ENCODE data around the gene NMNAT3. TPM values are rescaled to one million over a fixed set of nuclear protein-coding genes. Genes with fewer than 3 reads are reported as not detected.
"Not testable (repeated sequence)": the region's sequence is repeated elsewhere in the genome, so short reads cannot be mapped to it uniquely, and the experiment has no call there.

Gene NMNAT3
- total RNA-seq, 1 donor from 2014 or later: 10.7 TPM

- no peak overlapping the region for H3K27ac ChIP-seq (replicated peaks)
- no peaks in the 10 kb centered on the region for H3K9me3 ChIP-seq (replicated peaks)
- intact Hi-C loops (cut with micrococcal nuclease): no loop called here
- H3K27me3 ChIP-seq (ENCODE audit: low read depth): no peaks in the 10 kb centered on the region
- peaks cover 23% of the 10 kb centered on the region for H3K4me1 ChIP-seq
- H3K36me3 ChIP-seq: no peaks in the 10 kb centered on the region
- no peak for TF ChIP-seq CTCF (IDR thresholded peaks at IDR 0.05; ENCODE audit: borderline replicate concordance)
- H3K4me3 ChIP-seq: no peak overlapping the region
- DNase-seq: no peak
Observed at GRCh38 chr3:139602003-139602402, 75.8 kb downstream of the NMNAT3 start.

GRCh38 chr3:139601191-139601961, 76.4 kb downstream of the NMNAT3 start:
- Histone ChIP-seq H3K4me1 (peaks cover 23% of the 10 kb centered on the region), H3K9me3 (replicated peaks) (no peaks in the 10 kb centered on the region), H3K27me3 (ENCODE audit: low read depth) (no peaks in the 10 kb centered on the region), H3K4me3 (no peak overlapping the region), H3K27ac (replicated peaks) (no peak overlapping the region), H3K36me3 (no peaks in the 10 kb centered on the region)
- no peak for TF ChIP-seq CTCF (IDR thresholded peaks at IDR 0.05; ENCODE audit: borderline replicate concordance)
- intact Hi-C loops (cut with micrococcal nuclease): no loop called here
- no peak for DNase-seq

- no peak for TF ChIP-seq CTCF (IDR thresholded peaks at IDR 0.05; ENCODE audit: borderline replicate concordance)
- no peak for DNase-seq
- Histone ChIP-seq H3K27me3 (ENCODE audit: low read depth) (no peaks in the 10 kb centered on the region), H3K4me3 (no peak overlapping the region), H3K27ac (replicated peaks) (peak overlapping the region; percentile 22), H3K9me3 (replicated peaks) (peaks cover 3% of the 10 kb centered on the region), H3K36me3 (no peaks in the 10 kb centered on the region), H3K4me1 (peaks cover 23% of the 10 kb centered on the region)
- intact Hi-C loops (cut with micrococcal nuclease): no loop called here
Observed at GRCh38 chr3:139597947-139598346, 79.8 kb downstream of the NMNAT3 start.

- H3K4me1 ChIP-seq; H3K36me3 ChIP-seq; H3K27ac ChIP-seq (replicated peaks); H3K4me3 ChIP-seq; DNase-seq; intact Hi-C loops (cut with micrococcal nuclease); H3K9me3 ChIP-seq (replicated peaks); H3K27me3 ChIP-seq (ENCODE audit: low read depth): not testable (repeated sequence)
Observed at GRCh38 chr3:139591186-139591585, 86.6 kb downstream of the NMNAT3 start.

GRCh38 chr3:139588450-139588849, 89.3 kb downstream of the NMNAT3 start:
- H3K9me3 ChIP-seq (replicated peaks): no peaks in the 10 kb centered on the region
- no peaks in the 10 kb centered on the region for H3K27me3 ChIP-seq (ENCODE audit: low read depth)
- TF ChIP-seq CTCF (IDR thresholded peaks at IDR 0.05; ENCODE audit: borderline replicate concordance): peak; percentile 50
- H3K27ac ChIP-seq (replicated peaks): no peak overlapping the region
- H3K4me3 ChIP-seq: no peak overlapping the region
- H3K36me3 ChIP-seq: no peaks in the 10 kb centered on the region
- no peaks in the 10 kb centered on the region for H3K4me1 ChIP-seq
- intact Hi-C loops (cut with micrococcal nuclease): no loop called here
- peak; percentile 25 for DNase-seq

GRCh38 chr3:139587797-139588196, 90.0 kb downstream of the NMNAT3 start:
- H3K4me3 ChIP-seq: no peak overlapping the region
- H3K27me3 ChIP-seq (ENCODE audit: low read depth): no peaks in the 10 kb centered on the region
- H3K9me3 ChIP-seq (replicated peaks): no peaks in the 10 kb centered on the region
- intact Hi-C loops (cut with micrococcal nuclease): no loop called here
- no peak overlapping the region for H3K27ac ChIP-seq (replicated peaks)
- DNase-seq: no peak
- no peak for TF ChIP-seq CTCF (IDR thresholded peaks at IDR 0.05; ENCODE audit: borderline replicate concordance)
- H3K36me3 ChIP-seq: no peaks in the 10 kb centered on the region
- H3K4me1 ChIP-seq: no peaks in the 10 kb centered on the region

All from left ventricle myocardium inferior (tissue), 1 donor.